SK-N-SH treated with all-trans-retinoic acid at 6 μM for 48 hours (cell line): ENCODE data around the gene TLL1.

Experiments used
- CREB5 ChIP-seq: fragments of 250-450 bp; sonication (Bioruptor Pico); IDR thresholded peaks from 2 replicates; pipeline ENCODE4 v1.5.1; 2020; ENCODE audit warnings: low read depth, mild to moderate bottlenecking, moderate library complexity
- OSR1 ChIP-seq: fragments of 250-450 bp; sonication (Bioruptor Pico); IDR thresholded peaks from 2 replicates; pipeline ENCODE4 v1.8.0; 2022; ENCODE audit warnings: moderate library complexity, mild to moderate bottlenecking, inconsistent platforms
- PATZ1 ChIP-seq: fragments of 250-450 bp; sonication (Bioruptor Pico); IDR thresholded peaks from 2 replicates; pipeline ENCODE4 v1.8.0; 2020; ENCODE audit warnings: mild to moderate bottlenecking, moderate library complexity, borderline replicate concordance
- SNAI2 ChIP-seq: fragments of 250-450 bp; sonication (Bioruptor Pico); IDR thresholded peaks from 2 replicates; pipeline ENCODE4 v1.5.0; 2020; ENCODE audit warnings: mild to moderate bottlenecking, moderate library complexity
- TCF4 ChIP-seq: fragments of 250-450 bp; sonication (Bioruptor Pico); IDR thresholded peaks from 2 replicates; pipeline ENCODE4 v1.8.0; 2021; ENCODE audit warnings: mild to moderate bottlenecking, moderate library complexity, borderline replicate concordance
- TOX ChIP-seq: fragments of 250-450 bp; sonication (Bioruptor Pico); IDR thresholded peaks from 2 replicates; pipeline ENCODE4 v1.8.0; 2021; ENCODE audit warnings: mild to moderate bottlenecking, moderate library complexity, borderline replicate concordance
- ZC3H10 ChIP-seq: fragments of 250-450 bp; sonication (Bioruptor Pico); IDR thresholded peaks from 2 replicates; pipeline ENCODE4 v1.5.1; 2021; ENCODE audit warnings: mild to moderate bottlenecking, moderate library complexity
- ZFP3 ChIP-seq: fragments of 250-450 bp; sonication (Bioruptor Pico); IDR thresholded peaks from 2 replicates; pipeline ENCODE4 v1.5.0; 2020; ENCODE audit warnings: mild to moderate bottlenecking, moderate library complexity
- ZFP30 ChIP-seq: fragments of 450-650 bp; formaldehyde crosslinking; IDR thresholded peaks from 2 replicates; pipeline ENCODE4 v1.5.0; 2022; ENCODE audit warnings: mild to moderate bottlenecking, moderate library complexity
- ZNF565 ChIP-seq: fragments of 450-650 bp; formaldehyde crosslinking; conservative IDR thresholded peaks from 2 replicates; pipeline ENCODE4 v1.5.0; 2020; ENCODE audit warnings: low read depth, mild to moderate bottlenecking, moderate library complexity

DNA sequence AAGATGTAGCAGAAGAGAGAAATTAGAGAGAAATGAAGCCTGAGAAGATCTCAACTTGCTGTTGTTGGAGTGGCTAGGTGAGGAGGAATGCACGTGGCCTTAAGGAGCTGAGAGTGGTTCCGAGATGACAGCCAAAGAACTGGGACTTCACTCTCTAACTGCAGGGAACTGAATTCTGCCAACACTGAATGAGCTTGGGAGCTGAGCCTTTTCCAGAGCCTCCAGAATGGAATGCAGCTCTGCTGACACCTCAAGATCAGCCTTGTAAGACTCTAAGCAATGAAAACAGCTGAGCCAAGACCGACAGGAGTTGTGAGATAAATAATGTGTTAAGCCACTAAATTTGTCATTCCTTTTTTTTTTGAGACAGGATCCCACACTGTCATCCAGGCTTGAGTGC, 73.0 kb downstream of the TLL1 start:
- TF ChIP-seq OSR1 (CRISPR knock-in tag), result no peak
- no peak for TF ChIP-seq SNAI2
- TF ChIP-seq ZNF565, result no peak
- no peak for TF ChIP-seq CREB5 (CRISPR knock-in tag)
- no peak for TF ChIP-seq ZC3H10 (CRISPR knock-in tag)
- TF ChIP-seq TCF4, result no peak
- no peak for TF ChIP-seq TOX (CRISPR knock-in tag)
- no peak for TF ChIP-seq ZFP30
- no peak for TF ChIP-seq PATZ1 (CRISPR knock-in tag)
- TF ChIP-seq ZFP3, result no peak
